SU-DHL-6 (cell line): Measurements from ENCODE around the gene OAT.

Experiments used
- CTCF ChIP-seq: fragments of 200-600 bp; sonication (generic); IDR thresholded peaks from one replicate; pipeline ENCODE4 v1.5.1; 2017; ENCODE audit warnings: antibody characterized with exemption, mild to moderate bottlenecking, low read length, moderate library complexity; ENCODE audit not compliant: insufficient read depth, poor library complexity, severe bottlenecking
- EZH2phosphoT487 ChIP-seq: fragments of 200-600 bp; sonication (generic), shearing (Covaris generic); conservative IDR thresholded peaks from 2 replicates; pipeline ENCODE4 v1.6.1; 2018; ENCODE audit warnings: mild to moderate bottlenecking, antibody characterized with exemption, low read length, moderate library complexity, mixed read lengths

GRCh38 chr10:124415210-124415609 is 3.5 kb downstream of the OAT start:
- TF ChIP-seq CTCF: no peak
- TF ChIP-seq EZH2phosphoT487: no peak
